A549 (cell line): Measurements from ENCODE around the gene PLXNC1. TPM values are rescaled to one million over a fixed set of nuclear protein-coding genes. Genes with fewer than 3 reads are reported as not detected.
A peak's percentile ranks its signal among the peaks of the same experiment; 100 is the strongest.

Experiments used
- ATAC-seq, 2 experiments: fragments of 200-7000 bp in 1 of 2; fragments of >200 bp in 1 of 2; cut with Nextera tagmentation in 1 of 2; cut with Tn5 transposase in 1 of 2; 3 replicates each; pipeline versions ENCODE4 v1.8.0 to v1.9.1; 2018 to 2020; ENCODE audit warnings: mild to moderate bottlenecking in 1 of 2, moderate library complexity in 1 of 2
- CTCF ChIA-PET: fragments of 300-600 bp; sonication (Branson Sonifier 250); formaldehyde crosslinking; extraction: SDS; loops from one replicate; lab custom pipeline; 2021; ENCODE audit warnings: antibody characterized with exemption, inconsistent platforms; lab: Yijun Ruan, JAX
- POLR2A ChIA-PET: fragments of 350-600 bp; formaldehyde crosslinking; extraction: SDS; loops from one replicate; lab custom pipeline; 2021; ENCODE audit warnings: antibody characterized with exemption, inconsistent platforms; lab: Yijun Ruan, JAX
- DNase-seq, 2 experiments: peaks; one replicate each; pipeline versions ENCODE4 v3.0.0 to v3.0.0-alpha.2; 2011 to 2016; ENCODE audit warnings: low read depth in 1 of 2, low spot score in 1 of 2
- FAIRE-seq: peaks from 2 replicates; lab custom pipeline; 2011; peaks lifted over from hg19 to GRCh38; lab: Jason Lieb, UNC
- H3K27ac ChIP-seq, 2 experiments: fragments of >200 bp; sonication (Bioruptor Twin); formaldehyde crosslinking; 3 replicates each; pipeline ENCODE4 v1.5.1; 2016 to 2017
- H3K4me1 ChIP-seq: fragments of >200 bp; sonication (Bioruptor Twin); formaldehyde crosslinking; 3 replicates; pipeline ENCODE4 v1.6.1; 2016
- H3K4me2 ChIP-seq: fragments of >200 bp; sonication (Bioruptor Twin); formaldehyde crosslinking; 3 replicates; pipeline ENCODE4 v1.6.1; 2016
- H3K4me3 ChIP-seq: fragments of >200 bp; sonication (Bioruptor Twin); formaldehyde crosslinking; 3 replicates; pipeline ENCODE4 v1.5.1; 2016
- H3K9me3 ChIP-seq: fragments of >200 bp; sonication (Bioruptor Twin); formaldehyde crosslinking; 3 replicates; pipeline ENCODE4 v1.6.1; 2016
- BCL3 ChIP-seq: fragments of >200 bp; sonication (Bioruptor Twin); formaldehyde crosslinking; IDR thresholded peaks from 3 replicates; pipeline ENCODE4 v1.6.1; 2016
- BHLHE40 ChIP-seq: IDR thresholded peaks from 2 replicates; pipeline ENCODE4 v1.6.1; 2012; ENCODE audit warnings: low read depth, low read length, inconsistent platforms
- EHMT2 ChIP-seq: fragments of 200-600 bp; sonication (generic); IDR thresholded peaks from 2 replicates; pipeline ENCODE4 v1.6.1; 2016; ENCODE audit warnings: antibody characterized with exemption, low read depth, mild to moderate bottlenecking, moderate library complexity
- FOSL2 ChIP-seq, 2 experiments: fragments of 450-650 bp in 1 of 2; fragments of >200 bp in 1 of 2; sonication (Bioruptor Twin) in 1 of 2; formaldehyde crosslinking; IDR thresholded peaks; 2 replicates each; pipeline versions ENCODE4 v1.5.0 to v1.6.1; 2016 to 2020; ENCODE audit warnings: mild to moderate bottlenecking in 1 of 2, moderate library complexity in 1 of 2
- HMGXB4 ChIP-seq: fragments of 250-450 bp; sonication (Bioruptor Pico); IDR thresholded peaks from 2 replicates; pipeline ENCODE4 v1.5.0; 2021; ENCODE audit warnings: mild to moderate bottlenecking, moderate library complexity, borderline replicate concordance
- MAX ChIP-seq: IDR thresholded peaks from 2 replicates; pipeline ENCODE4 v1.6.1; 2012
- RCOR1 ChIP-seq: fragments of 150-350 bp; IDR thresholded peaks from 2 replicates; pipeline ENCODE4 v1.6.1; 2014; ENCODE audit warnings: antibody characterized with exemption, low read length, low read depth
- REST ChIP-seq: fragments of 200-600 bp; sonication (generic); IDR thresholded peaks from 2 replicates; pipeline ENCODE4 v1.6.1; 2016; ENCODE audit warnings: antibody characterized with exemption, mild to moderate bottlenecking, moderate library complexity
- TFCP2L1 ChIP-seq: fragments of 250-450 bp; sonication (Bioruptor Pico); IDR thresholded peaks from 2 replicates; pipeline ENCODE4 v1.5.0; 2021; ENCODE audit warnings: mild to moderate bottlenecking
- WGBS: methylation state at CpG from one replicate; pipeline ENCODE4 v1.1.6; 2017; ENCODE audit errors: missing lambda C conversion rate; 5-methylcytosine and 5-hydroxymethylcytosine counted together
- polyA plus RNA-seq, 4 experiments: library from polyadenylated mRNA; depleted of rRNA in 3 of 4; stranded (reverse); fragments of >200 nt; fragmentation: RNase III in 1 of 4; extraction: RNeasy Plus Mini Kit Qiagen cat#74134 plus additional on column Dnase treatment in 1 of 4; gene quantifications; 2 replicates in 3 of 4; 3 replicates in 1 of 4; pipeline ENCODE4 v1.2.3, GENCODE V29; 2011 to 2017

Gene PLXNC1
- polyA plus RNA-seq, 2 of the 4 experiments (the other 2 are of a cell fraction): 0.12 to 0.50 TPM

GRCh38 chr12:94099191-94099590 is 49.2 kb upstream of the PLXNC1 start (continued):
- no peak for TF ChIP-seq BCL3
- no peak for TF ChIP-seq REST

GRCh38 chr12:94099632-94100031 is 48.7 kb upstream of the PLXNC1 start:
- CTCF ChIA-PET: interaction anchor here (1.0 to 9.9 kb wide), 13 partner anchors 9 to 680 kb away, joined by 3 to 334 read pairs (median 61); partner anchors contain the start of gene SOCS2
- no peak for FAIRE-seq
- H3K4me3 ChIP-seq: no peak overlapping the region
- DNase-seq: no peak
- H3K4me2 ChIP-seq: no peak overlapping the region
- ATAC-seq: no peak
- WGBS: 73% methylated on average over 10 of the region's 10 CpGs
- no peaks in the 10 kb centered on the region for H3K9me3 ChIP-seq
- peak overlapping the region; percentile 57 to 85; a peak in 5 of 6 replicates for H3K27ac ChIP-seq
- POLR2A ChIA-PET: interaction anchor here (1.6 kb wide), 1 partner anchor 530 kb away, joined by 4 read pairs; no protein-coding TSS in a partner anchor
- no peak for TF ChIP-seq TFCP2L1 (CRISPR knock-in tag)
- no peak for TF ChIP-seq FOSL2 (IDR thresholded peaks at IDR 0.05)
- TF ChIP-seq FOSL2 (CRISPR knock-in tag; IDR thresholded peaks at IDR 0.05): no peak
- TF ChIP-seq HMGXB4 (CRISPR knock-in tag): no peak
- no peak for TF ChIP-seq BHLHE40
- no peak for TF ChIP-seq EHMT2
- TF ChIP-seq RCOR1: no peak
- TF ChIP-seq REST: no peak
- peaks cover 28% of the 10 kb centered on the region; the same call in 2 of the 3 replicates for H3K4me1 ChIP-seq

- no peak for TF ChIP-seq FOSL2 (IDR thresholded peaks at IDR 0.05)
- 0 out of 2 replicates have a peak, but pooled peaks have one; percentile 12 for TF ChIP-seq FOSL2 (CRISPR knock-in tag; IDR thresholded peaks at IDR 0.05)
- TF ChIP-seq MAX: no peak
- H3K27ac ChIP-seq: peak overlapping the region; percentile 57 to 85; a peak in 5 of 6 replicates
- ATAC-seq (0 out of 6 replicates have a peak, but pooled peaks of 1 of the 2 experiments have one; percentile 12), DNase-seq (peak in 1 of 2 experiments; percentile 38), FAIRE-seq (no peak)
- peaks cover 28% of the 10 kb centered on the region; the same call in 2 of the 3 replicates for H3K4me1 ChIP-seq
- CTCF ChIA-PET: interaction anchor here (0.8 to 9.9 kb wide), 31 partner anchors 9 to 681 kb away, joined by 3 to 334 read pairs (median 21); partner anchors contain the start of gene SOCS2
- WGBS: 72% methylated on average over 6 of the region's 6 CpGs
- H3K9me3 ChIP-seq: no peaks in the 10 kb centered on the region
- peak overlapping the region; percentile 93; the same call in 2 of the 3 replicates for H3K4me2 ChIP-seq
- H3K4me3 ChIP-seq: no peak overlapping the region
- POLR2A ChIA-PET: interaction anchor here (1.6 to 2.2 kb wide), 3 partner anchors 334 to 597 kb away, joined by 4 to 9 read pairs (median 8); no protein-coding TSS in a partner anchor
Measured at GRCh38 chr12:94100211-94100627, 48.2 kb upstream of the PLXNC1 start.
